Measurements from ENCODE around the gene ASXL3.

Gene ASXL3

DNA sequence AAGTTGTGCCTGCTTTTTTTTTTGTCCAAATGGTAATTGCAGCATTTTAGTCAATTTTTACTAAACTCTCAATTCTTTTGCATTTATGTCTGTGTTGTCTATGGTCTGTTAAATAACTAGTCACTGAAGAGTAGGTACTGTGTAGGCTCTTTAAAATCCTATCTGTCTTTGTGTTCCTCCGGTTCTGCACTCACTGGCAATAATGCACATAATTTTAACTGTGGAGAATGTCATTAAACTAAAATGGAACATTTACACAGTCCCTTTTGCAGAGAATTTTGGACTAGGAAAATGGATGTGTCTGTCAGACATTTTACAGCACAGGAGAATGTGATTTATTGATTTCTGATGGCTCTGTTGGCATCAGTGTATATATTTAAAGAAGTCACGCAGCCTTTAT, 116.6 kb downstream of the ASXL3 start:
- H3K27ac ChIP-seq (ENCODE audit: low read depth, low read length) = no peak overlapping the region
- H3K4me3 ChIP-seq (ENCODE audit: low read depth, low read length) = no peak overlapping the region
- H3K36me3 ChIP-seq (ENCODE audit: insufficient read depth, low read length) = no peaks in the 10 kb centered on the region
- no peaks in the 10 kb centered on the region for H3K4me1 ChIP-seq (ENCODE audit: control insufficient read depth, insufficient read depth, low read length, unreplicated experiment)
- no peak overlapping the region for H2AFZ ChIP-seq (ENCODE audit: low read length, unreplicated experiment)
- no peaks in the 10 kb centered on the region for H3K79me2 ChIP-seq (ENCODE audit: control insufficient read depth, insufficient read depth, low read length, unreplicated experiment)
- no peaks in the 10 kb centered on the region for H3K27me3 ChIP-seq (ENCODE audit: insufficient read depth, low read length)

DNA sequence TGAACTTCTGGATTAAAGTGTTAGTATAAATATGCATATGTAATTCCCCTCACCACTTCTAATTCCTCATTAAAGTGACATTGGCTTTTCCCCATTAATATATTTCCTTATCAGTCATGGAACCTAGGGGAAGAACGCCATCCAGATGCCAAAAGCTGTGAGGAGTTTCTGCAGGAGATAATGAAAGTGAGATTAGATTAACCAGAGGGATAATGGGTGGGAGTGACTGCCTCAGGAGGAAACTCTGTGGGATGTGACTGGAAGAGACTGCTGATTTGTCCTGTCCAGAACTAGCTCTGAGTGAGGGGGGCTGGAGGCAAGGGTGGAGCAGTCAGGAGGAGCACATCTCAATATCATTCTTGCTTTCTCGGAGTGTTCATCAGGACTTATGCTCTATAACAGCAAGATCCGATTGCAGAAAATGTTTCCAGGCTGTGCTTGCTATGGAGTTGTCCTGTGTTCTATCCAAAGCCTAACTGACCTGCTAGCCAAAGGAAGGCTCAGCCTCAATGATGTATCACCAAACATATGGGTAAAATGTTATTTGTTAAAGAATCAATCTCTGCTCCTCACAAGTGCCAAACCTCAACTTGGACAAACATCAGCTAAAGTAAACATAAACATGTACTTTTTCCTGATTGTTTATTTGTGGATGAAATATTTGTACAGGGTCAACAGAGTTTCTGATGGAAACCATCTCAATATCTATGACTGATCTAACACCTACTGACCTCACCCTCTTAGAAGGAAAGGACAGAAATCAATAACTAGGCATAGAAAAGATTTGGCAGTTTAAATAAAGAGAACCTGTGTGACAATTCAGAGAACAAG, 118.5 kb downstream of the ASXL3 start:
- Histone ChIP-seq H3K79me2 (ENCODE audit: control insufficient read depth, insufficient read depth, low read length, unreplicated experiment) (no peaks in the 10 kb centered on the region), H2AFZ (ENCODE audit: low read length, unreplicated experiment) (no peak overlapping the region), H3K27me3 (ENCODE audit: insufficient read depth, low read length) (no peaks in the 10 kb centered on the region), H3K27ac (ENCODE audit: low read depth, low read length) (no peak overlapping the region), H3K4me1 (ENCODE audit: control insufficient read depth, insufficient read depth, low read length, unreplicated experiment) (no peaks in the 10 kb centered on the region), H3K36me3 (ENCODE audit: insufficient read depth, low read length) (no peaks in the 10 kb centered on the region), H3K4me3 (ENCODE audit: low read depth, low read length) (no peak overlapping the region)

- H2AFZ ChIP-seq (ENCODE audit: low read length, unreplicated experiment) = no peak overlapping the region
- no peaks in the 10 kb centered on the region for H3K79me2 ChIP-seq (ENCODE audit: control insufficient read depth, insufficient read depth, low read length, unreplicated experiment)
- no peaks in the 10 kb centered on the region for H3K36me3 ChIP-seq (ENCODE audit: insufficient read depth, low read length)
- H3K27ac ChIP-seq (ENCODE audit: low read depth, low read length) = no peak overlapping the region
- no peaks in the 10 kb centered on the region for H3K4me1 ChIP-seq (ENCODE audit: control insufficient read depth, insufficient read depth, low read length, unreplicated experiment)
- no peaks in the 10 kb centered on the region for H3K27me3 ChIP-seq (ENCODE audit: insufficient read depth, low read length)
- no peak overlapping the region for H3K4me3 ChIP-seq (ENCODE audit: low read depth, low read length)
Measured at GRCh38 chr18:33697498-33697897, 119.5 kb downstream of the ASXL3 start.

DNA sequence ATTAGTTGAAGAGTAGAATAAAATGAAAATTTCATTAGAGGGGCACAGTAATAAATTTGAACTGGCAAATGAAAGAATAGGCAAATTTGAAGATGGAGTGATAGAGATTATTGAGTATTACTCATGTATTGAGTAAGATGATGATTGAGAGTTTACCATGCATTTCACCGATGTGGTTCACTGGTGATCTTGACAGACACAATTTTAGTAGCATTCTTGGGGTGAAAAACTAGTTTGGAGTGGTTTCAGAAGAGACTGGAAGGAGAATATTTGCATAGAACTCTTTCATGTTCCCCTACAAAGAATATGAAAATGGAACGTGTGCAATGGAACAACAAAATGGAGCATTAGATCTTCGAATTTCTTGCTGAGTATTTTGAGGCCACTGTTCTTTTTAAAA, 121.4 kb downstream of the ASXL3 start:
- no peaks in the 10 kb centered on the region for H3K4me1 ChIP-seq (ENCODE audit: control insufficient read depth, insufficient read depth, low read length, unreplicated experiment)
- no peaks in the 10 kb centered on the region for H3K36me3 ChIP-seq (ENCODE audit: insufficient read depth, low read length)
- H3K27ac ChIP-seq (ENCODE audit: low read depth, low read length) = no peak overlapping the region
- no peaks in the 10 kb centered on the region for H3K79me2 ChIP-seq (ENCODE audit: control insufficient read depth, insufficient read depth, low read length, unreplicated experiment)
- no peak overlapping the region for H3K4me3 ChIP-seq (ENCODE audit: low read depth, low read length)
- H3K27me3 ChIP-seq (ENCODE audit: insufficient read depth, low read length) = no peaks in the 10 kb centered on the region
- no peak overlapping the region for H2AFZ ChIP-seq (ENCODE audit: low read length, unreplicated experiment)

DNA sequence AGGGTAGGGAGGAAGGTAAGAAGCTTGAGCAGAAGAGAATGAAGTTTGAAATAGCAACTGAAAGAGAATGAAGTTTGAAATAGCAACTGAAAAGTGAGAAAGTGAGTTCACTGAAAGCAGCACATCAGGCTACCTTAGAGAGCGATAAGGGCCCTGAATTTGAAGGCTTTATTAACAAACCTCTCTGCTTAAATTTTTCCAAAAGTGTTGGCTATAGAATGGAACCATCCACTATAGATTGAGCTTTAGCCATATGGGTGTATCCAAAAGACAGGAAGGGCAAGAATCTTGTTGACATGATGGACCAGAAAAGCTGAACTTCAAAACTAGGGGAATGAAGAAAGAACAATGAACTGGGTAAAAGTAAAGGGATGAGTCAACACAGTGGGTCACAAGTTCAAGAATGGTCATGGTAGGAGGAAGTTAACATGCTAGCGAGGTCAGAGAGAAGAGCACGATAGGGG, 122.5 kb downstream of the ASXL3 start:
- Histone ChIP-seq H3K27me3 (ENCODE audit: insufficient read depth, low read length) (no peaks in the 10 kb centered on the region), H3K27ac (ENCODE audit: low read depth, low read length) (no peak overlapping the region), H3K79me2 (ENCODE audit: control insufficient read depth, insufficient read depth, low read length, unreplicated experiment) (no peaks in the 10 kb centered on the region), H3K4me3 (ENCODE audit: low read depth, low read length) (no peak overlapping the region), H3K36me3 (ENCODE audit: insufficient read depth, low read length) (no peaks in the 10 kb centered on the region), H3K4me1 (ENCODE audit: control insufficient read depth, insufficient read depth, low read length, unreplicated experiment) (no peaks in the 10 kb centered on the region), H2AFZ (ENCODE audit: low read length, unreplicated experiment) (no peak overlapping the region)

- Histone ChIP-seq H3K27ac (ENCODE audit: low read depth, low read length) (no peak overlapping the region), H2AFZ (ENCODE audit: low read length, unreplicated experiment) (no peak overlapping the region), H3K4me1 (ENCODE audit: control insufficient read depth, insufficient read depth, low read length, unreplicated experiment) (no peaks in the 10 kb centered on the region), H3K27me3 (ENCODE audit: insufficient read depth, low read length) (no peaks in the 10 kb centered on the region), H3K79me2 (ENCODE audit: control insufficient read depth, insufficient read depth, low read length, unreplicated experiment) (no peaks in the 10 kb centered on the region), H3K36me3 (ENCODE audit: insufficient read depth, low read length) (no peaks in the 10 kb centered on the region), H3K4me3 (ENCODE audit: low read depth, low read length) (no peak overlapping the region)
Measured at GRCh38 chr18:33702625-33703024, 124.6 kb downstream of the ASXL3 start.

DNA sequence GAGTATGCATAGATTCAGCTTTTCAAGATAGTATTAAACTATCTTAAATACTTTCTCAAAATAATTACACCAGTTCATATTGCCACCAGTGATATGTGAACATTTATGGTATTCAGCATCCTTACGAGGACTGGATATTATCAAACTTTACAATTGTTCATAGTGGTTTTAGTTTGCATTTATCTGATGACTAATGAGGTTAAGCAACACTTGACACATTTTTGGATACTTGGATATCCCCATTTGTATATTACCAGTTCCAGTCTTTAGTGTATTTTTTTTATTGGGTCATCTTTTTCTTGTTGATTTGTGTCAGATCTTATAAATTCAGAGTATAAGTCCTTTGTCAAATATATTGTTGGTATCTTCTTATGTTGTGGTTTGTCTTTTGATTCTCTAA, 128.4 kb downstream of the ASXL3 start:
- Histone ChIP-seq H3K27ac (ENCODE audit: low read depth, low read length) (no peak overlapping the region), H3K4me1 (ENCODE audit: control insufficient read depth, insufficient read depth, low read length, unreplicated experiment) (no peaks in the 10 kb centered on the region), H3K79me2 (ENCODE audit: control insufficient read depth, insufficient read depth, low read length, unreplicated experiment) (no peaks in the 10 kb centered on the region), H2AFZ (ENCODE audit: low read length, unreplicated experiment) (no peak overlapping the region), H3K27me3 (ENCODE audit: insufficient read depth, low read length) (no peaks in the 10 kb centered on the region), H3K4me3 (ENCODE audit: low read depth, low read length) (no peak overlapping the region), H3K36me3 (ENCODE audit: insufficient read depth, low read length) (no peaks in the 10 kb centered on the region)

- H3K27ac ChIP-seq (ENCODE audit: low read depth, low read length) = no peak overlapping the region
- H3K36me3 ChIP-seq (ENCODE audit: insufficient read depth, low read length) = no peaks in the 10 kb centered on the region
- no peaks in the 10 kb centered on the region for H3K79me2 ChIP-seq (ENCODE audit: control insufficient read depth, insufficient read depth, low read length, unreplicated experiment)
- no peak overlapping the region for H2AFZ ChIP-seq (ENCODE audit: low read length, unreplicated experiment)
- no peaks in the 10 kb centered on the region for H3K27me3 ChIP-seq (ENCODE audit: insufficient read depth, low read length)
- no peaks in the 10 kb centered on the region for H3K4me1 ChIP-seq (ENCODE audit: control insufficient read depth, insufficient read depth, low read length, unreplicated experiment)
- no peak overlapping the region for H3K4me3 ChIP-seq (ENCODE audit: low read depth, low read length)
Measured at GRCh38 chr18:33708876-33709275, 130.9 kb downstream of the ASXL3 start.

GRCh38 chr18:33710269-33710668, 132.2 kb downstream of the ASXL3 start:
- Histone ChIP-seq H3K79me2 (ENCODE audit: control insufficient read depth, insufficient read depth, low read length, unreplicated experiment) (no peaks in the 10 kb centered on the region), H3K27me3 (ENCODE audit: insufficient read depth, low read length) (no peaks in the 10 kb centered on the region), H3K36me3 (ENCODE audit: insufficient read depth, low read length) (no peaks in the 10 kb centered on the region), H3K27ac (ENCODE audit: low read depth, low read length) (no peak overlapping the region), H3K4me1 (ENCODE audit: control insufficient read depth, insufficient read depth, low read length, unreplicated experiment) (no peaks in the 10 kb centered on the region), H3K4me3 (ENCODE audit: low read depth, low read length) (no peak overlapping the region), H2AFZ (ENCODE audit: low read length, unreplicated experiment) (no peak overlapping the region)

- Histone ChIP-seq H3K4me1 (ENCODE audit: control insufficient read depth, insufficient read depth, low read length, unreplicated experiment) (no peaks in the 10 kb centered on the region), H3K27me3 (ENCODE audit: insufficient read depth, low read length) (no peaks in the 10 kb centered on the region), H3K79me2 (ENCODE audit: control insufficient read depth, insufficient read depth, low read length, unreplicated experiment) (no peaks in the 10 kb centered on the region), H3K27ac (ENCODE audit: low read depth, low read length) (no peak overlapping the region), H3K36me3 (ENCODE audit: insufficient read depth, low read length) (no peaks in the 10 kb centered on the region), H2AFZ (ENCODE audit: low read length, unreplicated experiment) (no peak overlapping the region), H3K4me3 (ENCODE audit: low read depth, low read length) (no peak overlapping the region)
Measured at GRCh38 chr18:33711514-33711913, 133.5 kb downstream of the ASXL3 start.

DNA sequence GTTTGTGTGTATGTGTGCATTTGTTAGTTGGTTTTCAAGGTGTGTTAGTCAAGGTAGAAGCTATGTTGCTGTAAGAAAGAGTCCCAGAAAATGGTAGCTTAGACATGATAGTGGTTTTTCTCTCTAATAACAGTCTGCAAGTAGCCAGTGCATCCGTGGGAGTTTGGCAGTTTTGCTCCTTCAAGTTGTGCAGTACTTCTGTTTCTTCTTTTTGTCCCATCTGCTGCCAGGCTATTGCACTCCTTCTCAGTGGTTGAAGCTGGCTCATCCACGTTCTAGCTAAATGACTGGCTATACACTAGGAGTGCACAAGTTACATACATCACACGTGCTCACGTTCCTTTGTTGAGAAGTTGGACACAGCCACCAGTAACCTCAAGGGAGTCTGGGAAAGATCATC, 134.7 kb downstream of the ASXL3 start:
- H3K4me3 ChIP-seq (ENCODE audit: low read depth, low read length) = no peak overlapping the region
- no peaks in the 10 kb centered on the region for H3K79me2 ChIP-seq (ENCODE audit: control insufficient read depth, insufficient read depth, low read length, unreplicated experiment)
- H3K27ac ChIP-seq (ENCODE audit: low read depth, low read length) = no peak overlapping the region
- no peak overlapping the region for H2AFZ ChIP-seq (ENCODE audit: low read length, unreplicated experiment)
- no peaks in the 10 kb centered on the region for H3K27me3 ChIP-seq (ENCODE audit: insufficient read depth, low read length)
- no peaks in the 10 kb centered on the region for H3K36me3 ChIP-seq (ENCODE audit: insufficient read depth, low read length)
- H3K4me1 ChIP-seq (ENCODE audit: control insufficient read depth, insufficient read depth, low read length, unreplicated experiment) = no peaks in the 10 kb centered on the region
